Gastrocnemius medialis (tissue), 4 donors: ENCODE measurements around the gene THSD7A. TPM values are rescaled to one million over a fixed set of nuclear protein-coding genes. Genes with fewer than 3 reads are reported as not detected.

Experiments used
- ATAC-seq, 2 donors: fragments of 150-250 bp; one replicate each; pipeline ENCODE4 v1.9.1; 2016
- DNase-seq, 2 donors: peaks; one replicate each; pipeline ENCODE4 v3.0.0-alpha.2; 2019
- H3K27ac ChIP-seq, 4 donors: fragments of 200-600 bp; sonication (generic); 1 replicate in 1 of 4; 2 replicates in 3 of 4; pipeline ENCODE4 v1.5.1; 2016 to 2018; ENCODE audit warnings: mild to moderate bottlenecking in 2 of 4, moderate library complexity in 1 of 4
- H3K27me3 ChIP-seq, 3 donors: fragments of 200-600 bp; sonication (generic) in 2 of 3; 1 replicate in 1 of 3; 2 replicates in 2 of 3; pipeline versions ENCODE4 v1.5.1 to v1.6.0; 2016 to 2019; ENCODE audit warnings: mild to moderate bottlenecking in 1 of 3, moderate library complexity in 1 of 3
- H3K36me3 ChIP-seq, 2 donors: fragments of 200-600 bp; sonication (generic) in 1 of 2; one replicate each; pipeline ENCODE4 v1.5.1; 2017 to 2018
- H3K4me1 ChIP-seq, 2 donors: fragments of 200-600 bp; sonication (generic) in 1 of 2; one replicate each; pipeline ENCODE4 v1.5.1; 2016 to 2017; ENCODE audit warnings: mild to moderate bottlenecking in 2 of 2
- H3K4me3 ChIP-seq, 4 donors: fragments of 200-600 bp; sonication (generic) in 3 of 4; 1 replicate in 1 of 4; 2 replicates in 3 of 4; pipeline ENCODE4 v1.5.1; 2016 to 2019; ENCODE audit warnings: mild to moderate bottlenecking in 2 of 4
- H3K9me3 ChIP-seq, 3 donors: fragments of 200-600 bp; sonication (generic) in 2 of 3; 1 replicate in 1 of 3; 2 replicates in 2 of 3; pipeline ENCODE4 v1.5.1; 2016 to 2019
- POLR2A ChIP-seq, 2 donors: fragments of 450-650 bp; IDR thresholded peaks; one replicate each; pipeline ENCODE4 v1.6.1; 2017; ENCODE audit warnings: antibody characterized with exemption in 2 of 2, mild to moderate bottlenecking in 2 of 2, moderate library complexity in 2 of 2
- in situ Hi-C, 4 donors: fragments of 200-750 bp; cut with MboI; loops; one replicate each; pipeline versions ENCODE4 v1.15.0 to v1.8.0; 2017; ENCODE audit warnings: low sequenced_read_pairs in 4 of 4
- intact Hi-C: fragments of 100-400 bp; cut with DNase I; formaldehyde crosslinking; loops from one replicate; pipeline ENCODE4 v1.15.1; 2023; ENCODE audit warnings: low total_unique reads
- total RNA-seq, 4 donors: library from RNA; depleted of rRNA; stranded (reverse); fragments of >200 nt; gene quantifications; one replicate each; pipeline versions ENCODE4 v1.1.0 to v1.2.3, GENCODE V29; 2016
- TF ChIP-seq, protein P1 (sequence below), 5 experiments: fragments of 450-650 bp in 3 of 5; fragments of 200-600 bp in 2 of 5; sonication (generic) in 2 of 5; IDR thresholded peaks in 4 of 5; conservative IDR thresholded peaks in 1 of 5; 1 replicate in 4 of 5; 2 replicates in 1 of 5; pipeline ENCODE4 v1.5.1; 2016 to 2019; ENCODE audit warnings: antibody characterized with exemption in 5 of 5, mild to moderate bottlenecking in 3 of 5, moderate library complexity in 3 of 5

THSD7A gene
- total RNA-seq, 4 donors from 2014 or later, result 0.36 to 0.78 (median 0.66) TPM

DNA sequence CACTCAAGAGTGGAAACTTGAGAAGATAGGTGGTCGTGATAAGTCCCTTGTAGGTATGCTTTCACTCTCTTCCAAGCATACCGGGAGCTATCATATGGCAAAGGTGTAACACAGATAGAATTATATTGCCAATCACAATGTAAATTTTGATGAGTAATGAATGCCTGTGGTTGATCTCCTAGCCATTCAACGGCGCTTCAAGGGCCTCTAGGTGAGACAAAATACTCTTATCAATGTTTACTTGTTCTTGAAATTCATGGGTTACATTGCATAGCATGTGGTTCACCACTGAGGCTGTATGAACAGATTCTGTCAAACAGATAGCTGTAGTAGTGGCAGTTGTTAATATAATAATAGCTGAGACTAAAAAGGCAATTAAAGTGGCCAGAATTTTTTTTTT, 82.4 kb downstream of the THSD7A start:
- Histone ChIP-seq H3K36me3 (no peaks in the 10 kb centered on the region), H3K4me3 (no peak overlapping the region), H3K27me3 (no peaks in the 10 kb centered on the region), H3K9me3 (no peaks in the 10 kb centered on the region), H3K4me1 (no peaks in the 10 kb centered on the region), H3K27ac (no peak overlapping the region)
- intact Hi-C loops (no loop called here), in situ Hi-C loops (no loop called here)
- TF ChIP-seq POLR2A (IDR thresholded peaks at IDR 0.05), result no peak
- TF ChIP-seq, protein P1, sequence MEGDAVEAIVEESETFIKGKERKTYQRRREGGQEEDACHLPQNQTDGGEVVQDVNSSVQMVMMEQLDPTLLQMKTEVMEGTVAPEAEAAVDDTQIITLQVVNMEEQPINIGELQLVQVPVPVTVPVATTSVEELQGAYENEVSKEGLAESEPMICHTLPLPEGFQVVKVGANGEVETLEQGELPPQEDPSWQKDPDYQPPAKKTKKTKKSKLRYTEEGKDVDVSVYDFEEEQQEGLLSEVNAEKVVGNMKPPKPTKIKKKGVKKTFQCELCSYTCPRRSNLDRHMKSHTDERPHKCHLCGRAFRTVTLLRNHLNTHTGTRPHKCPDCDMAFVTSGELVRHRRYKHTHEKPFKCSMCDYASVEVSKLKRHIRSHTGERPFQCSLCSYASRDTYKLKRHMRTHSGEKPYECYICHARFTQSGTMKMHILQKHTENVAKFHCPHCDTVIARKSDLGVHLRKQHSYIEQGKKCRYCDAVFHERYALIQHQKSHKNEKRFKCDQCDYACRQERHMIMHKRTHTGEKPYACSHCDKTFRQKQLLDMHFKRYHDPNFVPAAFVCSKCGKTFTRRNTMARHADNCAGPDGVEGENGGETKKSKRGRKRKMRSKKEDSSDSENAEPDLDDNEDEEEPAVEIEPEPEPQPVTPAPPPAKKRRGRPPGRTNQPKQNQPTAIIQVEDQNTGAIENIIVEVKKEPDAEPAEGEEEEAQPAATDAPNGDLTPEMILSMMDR (IDR thresholded peaks at IDR 0.05 in 4 of 5, conservative IDR thresholded peaks at IDR 0.05 in 1 of 5), result no peak
- no peak for DNase-seq
- no peak for ATAC-seq

DNA sequence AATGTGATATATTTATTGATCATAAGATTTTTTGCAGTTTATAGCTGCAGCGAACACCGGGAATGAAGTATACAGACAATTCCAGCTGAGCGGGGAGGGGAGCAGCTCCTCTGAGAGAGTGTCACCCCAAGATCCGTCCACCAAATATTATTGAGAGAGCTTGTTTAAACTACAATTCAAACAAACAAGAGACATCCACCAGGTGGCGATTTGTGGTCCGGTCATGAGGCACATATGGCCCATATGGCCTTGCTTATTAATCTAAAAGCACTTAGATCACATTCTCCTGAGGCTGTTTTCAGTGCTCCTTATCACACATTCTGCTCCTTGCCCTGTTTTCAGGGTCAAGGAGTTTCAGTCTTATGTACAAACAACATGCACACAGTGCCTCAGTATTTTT, 83.1 kb downstream of the THSD7A start:
- Histone ChIP-seq H3K4me1 (no peaks in the 10 kb centered on the region), H3K4me3 (no peak overlapping the region), H3K36me3 (no peaks in the 10 kb centered on the region), H3K27ac (no peak overlapping the region), H3K9me3 (no peaks in the 10 kb centered on the region), H3K27me3 (no peaks in the 10 kb centered on the region)
- no peak for DNase-seq
- ATAC-seq, result no peak
- intact Hi-C loops, result no loop called here
- in situ Hi-C loops, result no loop called here
- no peak for TF ChIP-seq POLR2A (IDR thresholded peaks at IDR 0.05)
- TF ChIP-seq, protein P1 (IDR thresholded peaks at IDR 0.05 in 4 of 5, conservative IDR thresholded peaks at IDR 0.05 in 1 of 5), result no peak

DNA sequence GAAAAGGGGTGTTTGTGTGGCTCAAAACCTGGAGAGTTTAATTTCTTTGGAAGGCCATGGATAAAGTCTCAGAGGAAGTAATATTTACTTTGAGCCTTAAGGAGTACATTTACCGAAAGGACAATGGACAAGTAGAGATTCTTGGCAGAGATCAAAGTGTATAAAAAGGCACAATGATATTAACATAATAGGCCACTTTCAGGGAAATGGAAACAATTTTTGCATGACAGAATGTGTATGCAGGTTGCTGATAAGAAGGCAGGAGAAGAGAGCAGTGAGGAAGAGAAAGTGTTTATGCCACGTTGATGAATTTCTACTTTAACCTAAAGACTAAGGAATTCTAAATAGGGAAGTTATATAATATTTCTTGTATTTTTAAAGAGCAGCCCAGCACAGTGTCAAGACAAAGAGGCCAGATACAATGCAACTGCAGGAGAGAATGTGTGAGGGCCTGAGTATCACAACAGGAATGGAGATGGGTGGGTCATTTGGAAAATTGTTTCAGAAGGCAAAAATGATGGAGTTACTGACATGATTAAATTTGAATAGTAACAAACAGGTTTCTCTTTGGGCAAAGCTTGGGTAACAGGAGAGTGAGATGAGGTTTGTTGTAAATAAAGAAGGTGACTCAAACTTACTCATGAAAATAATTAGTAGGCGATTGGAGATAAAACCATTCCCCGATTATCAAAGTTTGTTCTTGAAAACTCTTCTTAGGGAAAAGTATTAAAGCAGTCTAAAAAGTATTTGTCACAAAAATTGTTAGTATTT, 84.1 kb downstream of the THSD7A start:
- no peak for ATAC-seq
- Histone ChIP-seq H3K4me3 (no peak overlapping the region), H3K9me3 (no peaks in the 10 kb centered on the region), H3K4me1 (no peaks in the 10 kb centered on the region), H3K36me3 (no peaks in the 10 kb centered on the region), H3K27ac (no peak overlapping the region), H3K27me3 (no peaks in the 10 kb centered on the region)
- no peak for DNase-seq
- TF ChIP-seq, protein P1 (IDR thresholded peaks at IDR 0.05 in 4 of 5, conservative IDR thresholded peaks at IDR 0.05 in 1 of 5), result no peak
- TF ChIP-seq POLR2A (IDR thresholded peaks at IDR 0.05), result no peak
- in situ Hi-C loops (no loop called here), intact Hi-C loops (no loop called here)

DNA sequence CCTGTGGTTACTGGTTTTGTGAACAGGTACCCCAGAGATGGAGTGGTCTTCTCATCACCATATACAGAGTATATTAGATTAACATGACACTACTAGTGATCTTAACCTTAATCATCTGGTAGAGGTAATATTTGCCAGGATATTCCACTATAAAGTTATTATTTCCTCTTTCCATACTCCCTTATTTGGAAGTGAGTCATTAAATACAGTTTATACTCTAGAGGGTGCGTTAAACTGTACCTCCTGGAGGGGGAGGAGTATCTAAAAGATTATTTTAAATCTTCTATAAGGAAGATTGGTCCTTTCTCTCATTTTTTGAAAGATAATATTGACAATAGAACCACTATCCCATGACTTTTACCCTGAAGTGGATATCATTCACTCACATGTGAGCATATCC, 85.4 kb downstream of the THSD7A start:
- ATAC-seq (no peak), DNase-seq (no peak)
- Histone ChIP-seq H3K4me3 (no peak overlapping the region), H3K27ac (no peak overlapping the region), H3K27me3 (no peaks in the 10 kb centered on the region), H3K36me3 (no peaks in the 10 kb centered on the region), H3K4me1 (no peaks in the 10 kb centered on the region), H3K9me3 (no peaks in the 10 kb centered on the region)
- intact Hi-C loops, result no loop called here
- TF ChIP-seq POLR2A (IDR thresholded peaks at IDR 0.05), result no peak
- TF ChIP-seq, protein P1 (IDR thresholded peaks at IDR 0.05 in 4 of 5, conservative IDR thresholded peaks at IDR 0.05 in 1 of 5), result no peak
- in situ Hi-C loops, result no loop called here

DNA sequence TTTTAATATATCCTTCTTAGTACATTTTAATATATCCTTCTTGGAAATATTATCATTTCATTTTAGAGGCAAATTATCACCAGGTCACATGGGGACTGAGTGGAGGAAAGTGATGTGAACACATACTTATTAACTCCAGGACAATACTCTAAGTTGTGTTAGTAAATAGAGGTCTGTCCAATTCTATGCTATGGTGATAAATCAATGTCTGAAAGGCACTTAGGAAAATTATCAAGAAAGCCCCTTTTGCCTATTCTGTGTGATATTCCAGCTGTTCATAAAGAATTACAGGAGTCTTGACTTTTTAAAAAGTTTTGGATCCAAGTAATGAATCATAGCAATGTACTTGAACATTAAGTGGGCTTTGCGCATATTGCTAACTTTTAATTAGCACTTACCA, 88.5 kb downstream of the THSD7A start:
- Histone ChIP-seq H3K27ac (no peak overlapping the region), H3K36me3 (no peaks in the 10 kb centered on the region), H3K27me3 (no peaks in the 10 kb centered on the region), H3K4me1 (no peaks in the 10 kb centered on the region), H3K4me3 (no peak overlapping the region), H3K9me3 (no peaks in the 10 kb centered on the region)
- intact Hi-C loops, result no loop called here
- DNase-seq (no peak), ATAC-seq (no peak)
- TF ChIP-seq, protein P1 (IDR thresholded peaks at IDR 0.05 in 4 of 5, conservative IDR thresholded peaks at IDR 0.05 in 1 of 5), result no peak
- no peak for TF ChIP-seq POLR2A (IDR thresholded peaks at IDR 0.05)
- in situ Hi-C loops, result no loop called here
